Tibial artery (tissue), 4 donors: ENCODE results near the gene DIPK2B.

Source experiments
- DNase-seq, 2 donors: peaks; one replicate each; pipeline ENCODE4 v3.0.0-alpha.2; 2019
- H3K27ac ChIP-seq, 2 donors: fragments of 200-600 bp; sonication (generic) in 1 of 2; 1 replicate in 1 of 2; 2 replicates in 1 of 2; pipeline ENCODE4 v1.5.1; 2018 to 2019; ENCODE audit warnings: mild to moderate bottlenecking in 1 of 2
- H3K27me3 ChIP-seq, 2 donors: fragments of 200-600 bp; sonication (generic) in 1 of 2; one replicate each; pipeline versions ENCODE4 v1.5.1 to v1.6.0; 2016 to 2019
- H3K36me3 ChIP-seq, 3 donors: fragments of 200-600 bp; sonication (generic) in 2 of 3; one replicate each; pipeline ENCODE4 v1.5.1; 2016 to 2019; ENCODE audit warnings: mild to moderate bottlenecking in 2 of 3
- H3K4me1 ChIP-seq, 4 donors: fragments of 200-600 bp; sonication (generic) in 2 of 4; 1 replicate in 3 of 4; 2 replicates in 1 of 4; pipeline ENCODE4 v1.5.1; 2016 to 2019
- H3K4me3 ChIP-seq, 2 donors: fragments of 200-600 bp; sonication (generic) in 1 of 2; 1 replicate in 1 of 2; 2 replicates in 1 of 2; pipeline ENCODE4 v1.5.1; 2018 to 2019; ENCODE audit warnings: mild to moderate bottlenecking in 2 of 2
- H3K9me3 ChIP-seq, 3 donors: fragments of 200-600 bp; sonication (generic) in 1 of 3; one replicate each; pipeline ENCODE4 v1.5.1; 2016 to 2019
- CTCF ChIP-seq, 2 experiments: fragments of 200-600 bp in 1 of 2; fragments of 450-650 bp in 1 of 2; IDR thresholded peaks; one replicate each; pipeline ENCODE4 v1.5.1; 2017 to 2019; ENCODE audit warnings: antibody characterized with exemption in 2 of 2, mild to moderate bottlenecking in 1 of 2, moderate library complexity in 1 of 2
- intact Hi-C: fragments of 100-400 bp; cut with DNase I; formaldehyde crosslinking; loops from one replicate; pipeline ENCODE4 v1.15.0; 2023; ENCODE audit warnings: low total_unique reads

Gene DIPK2B

GRCh38 chrX:45200741-45201234, at the start of gene DIPK2B:
Gene DIPK2B, minus strand, starts transcription at chrX:45200876. Its CDS starts 50 bp downstream, at chrX:45200826.
- H3K4me3 ChIP-seq = peak within 1 kb of the TSS; percentile 6 to 11
- H3K36me3 ChIP-seq = no peaks in the 10 kb centered on the region
- no peak for TF ChIP-seq CTCF (IDR thresholded peaks at IDR 0.05)
- H3K27ac ChIP-seq = no peak within 1 kb of the TSS
- intact Hi-C loops = no loop called here
- H3K27me3 ChIP-seq = no peaks in the 10 kb centered on the region
- H3K4me1 ChIP-seq = no peaks in the 10 kb centered on the region
- H3K9me3 ChIP-seq = peaks cover 0 to 4% (median 0%) of the 10 kb centered on the region in 3 donors
- DNase-seq = no peak

GRCh38 chrX:45240301-45240700, 39.6 kb upstream of the DIPK2B start:
- no peaks in the 10 kb centered on the region for H3K4me1 ChIP-seq
- no peaks in the 10 kb centered on the region for H3K36me3 ChIP-seq
- no peak for TF ChIP-seq CTCF (IDR thresholded peaks at IDR 0.05)
- H3K27me3 ChIP-seq = no peaks in the 10 kb centered on the region
- no peaks in the 10 kb centered on the region for H3K9me3 ChIP-seq
- no peak for DNase-seq
- intact Hi-C loops = no loop called here
- H3K4me3 ChIP-seq = no peak overlapping the region
- no peak overlapping the region for H3K27ac ChIP-seq

- intact Hi-C loops = no loop called here
These were observed 37.8 kb upstream of the DIPK2B start for GRCh38 chrX:45238489-45238888.

GRCh38 chrX:45233531-45233930, 32.9 kb upstream of the DIPK2B start:
- Histone ChIP-seq H3K36me3 (no peaks in the 10 kb centered on the region), H3K9me3 (no peaks in the 10 kb centered on the region), H3K4me1 (no peaks in the 10 kb centered on the region), H3K27me3 (no peaks in the 10 kb centered on the region), H3K27ac (no peak overlapping the region), H3K4me3 (no peak overlapping the region)
- no peak for DNase-seq
- intact Hi-C loops = no loop called here
- TF ChIP-seq CTCF (IDR thresholded peaks at IDR 0.05) = no peak

More at GRCh38 chrX:45238489-45238888, 37.8 kb upstream of the DIPK2B start:
- no peak overlapping the region for H3K4me3 ChIP-seq
- H3K36me3 ChIP-seq = no peaks in the 10 kb centered on the region
- DNase-seq = no peak
- no peaks in the 10 kb centered on the region for H3K9me3 ChIP-seq
- no peaks in the 10 kb centered on the region for H3K4me1 ChIP-seq
- H3K27ac ChIP-seq = no peak overlapping the region
- no peak for TF ChIP-seq CTCF (IDR thresholded peaks at IDR 0.05)
- H3K27me3 ChIP-seq = no peaks in the 10 kb centered on the region

GRCh38 chrX:45232139-45232538, 31.5 kb upstream of the DIPK2B start:
- no peaks in the 10 kb centered on the region for H3K36me3 ChIP-seq
- DNase-seq = no peak
- intact Hi-C loops = no loop called here

More at GRCh38 chrX:45232139-45232538, 31.5 kb upstream of the DIPK2B start:
- Histone ChIP-seq H3K9me3 (no peaks in the 10 kb centered on the region), H3K27ac (no peak overlapping the region), H3K27me3 (no peaks in the 10 kb centered on the region), H3K4me1 (no peaks in the 10 kb centered on the region), H3K4me3 (no peak overlapping the region)
- TF ChIP-seq CTCF (IDR thresholded peaks at IDR 0.05) = no peak
